GM21717 (cell line): ENCODE data around the gene VSIR.

ENCODE experiments used
- ATAC-seq: cut with Tn5 transposase; IDR thresholded peaks from one replicate; pipeline ENCODE4 v1.9.1; 2021; ENCODE audit warnings: mild to moderate bottlenecking, moderate library complexity; ENCODE audit not compliant: unreplicated experiment

VSIR gene

GRCh38 chr10:71735709-71736569 lies 37.4 kb downstream of the VSIR start:
- ATAC-seq: no peak

DNA sequence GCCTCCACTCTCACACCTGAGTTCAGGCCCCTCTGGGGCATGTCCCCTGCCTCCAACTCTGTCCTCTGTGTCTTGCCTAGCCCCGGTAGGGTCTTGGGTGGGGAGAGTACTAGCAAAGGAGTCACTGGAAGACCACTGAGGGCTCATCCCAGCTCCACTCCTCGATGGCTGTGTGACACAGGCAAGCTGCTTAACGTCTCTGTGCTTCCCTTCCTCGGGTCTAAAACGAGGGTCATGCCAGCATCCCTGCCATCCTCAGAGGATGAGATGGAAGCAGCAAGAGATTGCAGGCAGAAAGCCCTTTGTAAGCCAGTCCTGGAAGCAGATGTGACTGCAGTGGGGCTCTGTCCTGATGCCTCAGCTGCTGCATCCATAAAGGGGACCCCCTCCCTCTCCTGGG lies 38.5 kb downstream of the VSIR start:
- no peak for ATAC-seq

DNA sequence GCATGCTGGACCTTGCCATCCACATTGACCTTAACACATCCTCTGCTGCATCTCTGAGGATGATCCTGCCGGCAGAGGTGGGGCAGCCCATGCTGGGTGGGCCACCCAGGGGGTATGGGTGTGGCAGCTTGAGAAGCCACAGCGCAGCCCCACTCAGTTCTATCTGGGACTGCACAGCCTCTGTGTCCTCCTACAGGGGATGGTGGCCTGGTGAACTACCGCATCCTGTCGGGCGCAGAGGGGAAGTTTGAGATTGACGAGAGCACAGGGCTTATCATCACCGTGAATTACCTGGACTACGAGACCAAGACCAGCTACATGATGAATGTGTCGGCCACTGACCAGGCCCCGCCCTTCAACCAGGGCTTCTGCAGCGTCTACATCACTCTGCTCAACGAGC lies 41.5 kb downstream of the VSIR start:
- no peak for ATAC-seq

DNA sequence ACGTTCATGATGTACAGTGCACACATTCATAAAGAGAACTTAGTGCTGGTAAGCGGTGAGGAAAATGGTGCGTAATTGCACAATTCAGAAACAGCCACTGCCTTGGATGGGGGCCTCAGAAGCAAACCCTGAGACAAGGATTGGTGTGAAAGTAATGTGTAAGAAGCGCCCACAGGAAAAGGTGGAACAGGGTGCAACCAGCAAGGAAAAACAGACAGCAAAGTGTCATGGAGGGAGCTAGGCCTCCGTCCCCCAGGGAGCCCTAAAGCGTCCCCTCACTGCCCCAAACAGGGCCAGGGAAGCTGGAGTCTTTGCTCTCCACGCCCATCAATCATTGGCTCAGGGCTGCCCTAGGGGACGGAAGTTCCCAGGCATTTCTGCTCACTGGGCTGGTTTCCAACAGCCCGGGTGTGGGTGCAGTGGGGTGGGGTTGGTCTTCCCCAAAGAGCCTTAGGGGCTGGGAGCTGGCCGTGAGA lies 44.1 kb downstream of the VSIR start:
- no peak for ATAC-seq

- ATAC-seq: peak; percentile 56
Measured at GRCh38 chr10:71727738-71728737, 45.3 kb downstream of the VSIR start.

GRCh38 chr10:71727105-71727737 lies 46.1 kb downstream of the VSIR start:
- ATAC-seq: peak; percentile 51

GRCh38 chr10:71726580-71727104 lies 46.7 kb downstream of the VSIR start:
- ATAC-seq: no peak

DNA sequence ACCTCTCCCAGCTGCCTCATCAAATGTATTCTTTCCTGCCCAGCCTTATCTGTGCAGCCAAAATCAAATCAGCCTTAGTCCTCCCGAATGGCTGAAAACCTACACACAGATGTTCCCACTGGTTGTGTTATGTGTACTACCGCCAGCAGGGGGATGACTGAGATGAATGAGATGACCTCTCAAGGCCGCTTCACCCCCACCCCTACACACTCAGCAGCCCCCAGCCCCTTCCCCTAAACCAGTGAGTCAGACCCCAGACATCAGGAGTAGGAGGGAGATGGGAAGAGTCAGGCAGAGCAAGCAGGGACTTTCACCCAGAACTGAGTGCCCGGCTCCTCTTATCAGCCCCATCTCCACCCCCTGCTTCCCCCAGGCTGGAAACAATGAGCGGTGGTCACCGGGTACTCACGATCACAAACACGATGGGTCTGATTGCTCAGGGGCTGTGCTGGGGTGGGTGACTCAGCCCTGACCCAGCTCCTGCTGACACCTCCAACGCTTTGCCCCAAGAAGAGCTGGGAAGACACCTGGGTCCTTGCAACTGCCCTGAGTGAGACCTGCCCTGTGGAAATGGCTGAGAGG lies 47.2 kb downstream of the VSIR start:
- no peak for ATAC-seq

GRCh38 chr10:71725249-71725648 lies 48.1 kb downstream of the VSIR start:
- no peak for ATAC-seq

- ATAC-seq: no peak
Measured at GRCh38 chr10:71724539-71724938, 48.8 kb downstream of the VSIR start.

- ATAC-seq: no peak
Measured at GRCh38 chr10:71723311-71723710, 50.0 kb downstream of the VSIR start.

DNA sequence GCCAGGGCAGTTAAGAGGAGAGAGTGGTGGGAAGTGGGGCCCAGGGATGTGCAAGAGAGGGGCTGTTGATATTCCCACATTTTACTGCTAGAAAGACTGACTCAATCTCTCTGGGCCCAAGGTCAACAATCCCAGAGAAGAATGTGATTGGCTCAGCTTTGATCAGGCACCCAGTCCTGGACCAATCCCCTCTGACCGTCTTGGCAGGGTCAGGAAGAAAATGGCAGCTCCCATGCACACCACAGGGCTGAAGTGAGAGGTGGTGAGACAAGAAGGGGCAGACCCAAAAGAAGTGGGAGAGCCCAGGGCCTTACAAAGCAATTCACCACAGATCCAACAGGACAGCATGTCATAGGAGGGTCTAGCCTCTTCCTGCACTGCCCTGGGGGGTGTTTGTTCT lies 50.5 kb downstream of the VSIR start:
- no peak for ATAC-seq

- ATAC-seq: no peak
Measured at GRCh38 chr10:71721313-71721712, 52.0 kb downstream of the VSIR start.

- no peak for ATAC-seq
Measured at GRCh38 chr10:71720288-71720687, 53.0 kb downstream of the VSIR start.

- no peak for ATAC-seq
Measured at GRCh38 chr10:71719464-71720201, 53.7 kb downstream of the VSIR start, which contains the start of gene C10orf105. Gene C10orf105 (minus strand): TSS chr10:71719778. CDS start chr10:71716337, 3,441 bp downstream.

DNA sequence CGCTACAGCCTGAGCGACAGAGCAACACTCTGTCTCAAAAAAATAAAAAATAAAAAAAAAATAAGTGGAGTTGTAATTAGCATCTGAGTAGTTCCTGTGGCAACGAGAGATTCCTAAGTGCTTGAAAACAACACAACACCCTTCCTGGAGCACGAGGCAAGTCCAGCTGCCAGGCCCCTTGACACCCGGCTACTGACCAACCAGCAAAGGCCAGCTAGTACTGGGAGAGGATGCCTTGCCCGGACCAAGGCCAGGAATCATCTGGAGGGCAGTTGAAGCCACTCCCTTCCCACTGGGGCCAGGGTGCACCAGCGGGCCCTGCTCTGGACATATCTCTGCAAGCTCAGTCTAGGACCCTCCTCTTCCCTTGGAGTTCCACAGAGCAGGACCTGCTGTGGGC lies 54.3 kb downstream of the VSIR start:
- ATAC-seq: no peak

DNA sequence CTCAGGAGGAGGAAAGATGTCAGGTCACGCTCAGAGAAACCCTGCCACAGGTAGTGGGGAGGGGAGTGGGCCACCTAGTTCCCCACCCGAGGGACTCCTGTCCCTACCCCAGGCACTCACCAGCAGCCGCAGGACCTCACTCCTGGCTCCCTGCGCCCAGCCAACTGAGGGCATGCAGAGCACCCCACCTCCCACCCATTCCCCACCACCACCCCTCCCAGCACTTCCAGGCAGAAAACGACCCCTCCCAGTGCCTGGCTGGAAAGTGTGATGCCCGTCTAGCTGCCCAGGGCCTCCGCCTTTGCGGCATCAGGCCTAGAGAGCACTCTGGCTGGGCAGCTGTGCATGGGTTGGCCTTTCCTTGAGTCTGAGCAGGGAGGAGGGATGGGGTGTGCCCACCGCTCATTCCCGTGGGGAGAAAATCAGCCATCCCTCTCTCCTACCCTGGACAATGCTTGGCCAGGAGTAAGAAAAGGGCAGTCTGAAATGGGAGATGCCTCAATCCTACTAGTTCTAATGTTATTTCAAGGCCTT lies 55.1 kb downstream of the VSIR start:
- ATAC-seq: no peak

GRCh38 chr10:71717551-71717951 lies 55.8 kb downstream of the VSIR start:
- no peak for ATAC-seq

DNA sequence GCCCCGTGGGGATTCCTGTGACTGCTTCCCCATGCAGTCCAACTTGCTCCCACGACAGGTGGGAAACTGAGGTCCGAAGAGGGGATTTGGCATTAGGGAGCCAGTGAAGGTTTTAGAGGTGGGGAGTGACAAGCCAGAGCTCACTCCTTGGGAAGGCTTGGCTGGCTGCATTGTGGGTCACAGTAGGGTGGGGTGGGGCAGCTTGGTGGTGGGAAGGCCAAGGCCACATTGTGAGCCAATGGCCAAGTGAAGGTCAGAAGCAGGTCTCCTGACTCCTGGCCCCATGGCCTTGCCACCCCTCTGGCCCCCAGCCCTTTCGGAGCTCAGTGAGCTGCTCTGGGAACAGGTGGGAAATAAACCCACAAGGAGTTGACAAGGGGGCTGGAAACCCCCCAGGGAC lies 56.3 kb downstream of the VSIR start:
- ATAC-seq: no peak
